ENCODE results near the gene NETO2.

GRCh38 chr16:47113130-47113529 lies 30.6 kb downstream of the NETO2 start:
- TF ChIP-seq CTCF (tag by site-specific recombination; IDR thresholded peaks at IDR 0.05) (no peak), ZNF302 (tag by site-specific recombination; IDR thresholded peaks at IDR 0.05; ENCODE audit: low read depth) (no peak), ZNF157 (tag by site-specific recombination; IDR thresholded peaks at IDR 0.05) (no peak), YY1 (tag by site-specific recombination; IDR thresholded peaks at IDR 0.05) (no peak), KLF10 (tag by site-specific recombination; IDR thresholded peaks at IDR 0.05) (no peak), ZNF146 (tag by site-specific recombination; IDR thresholded peaks at IDR 0.05) (no peak), ZNF121 (tag by site-specific recombination; IDR thresholded peaks at IDR 0.05) (no peak), PATZ1 (tag by site-specific recombination; IDR thresholded peaks at IDR 0.05) (no peak), ZNF350 (tag by site-specific recombination; IDR thresholded peaks at IDR 0.05) (no peak), ZSCAN16 (tag by site-specific recombination; IDR thresholded peaks at IDR 0.05) (no peak), ZSCAN30 (tag by site-specific recombination; IDR thresholded peaks at IDR 0.05) (no peak), IKZF3 (tag by site-specific recombination; IDR thresholded peaks at IDR 0.05) (no peak)
